Adrenal gland (tissue), 5 donors: Measurements from ENCODE around the gene FLNC.

Source experiments
- POLR2A ChIP-seq, 2 donors: fragments of 450-650 bp; IDR thresholded peaks; one replicate each; pipeline ENCODE4 v1.6.1; 2017; ENCODE audit warnings: antibody characterized with exemption in 2 of 2, mild to moderate bottlenecking in 2 of 2, moderate library complexity in 1 of 2
- TF ChIP-seq, protein P1 (sequence below), 6 experiments: fragments of 450-650 bp in 4 of 6; fragments of 200-600 bp in 2 of 6; sonication (generic) in 1 of 6; IDR thresholded peaks; 1 replicate in 5 of 6; 2 replicates in 1 of 6; pipeline versions ENCODE4 v1.5.1 to v1.8.0; 2016 to 2021; ENCODE audit warnings: antibody characterized with exemption in 6 of 6, mild to moderate bottlenecking in 2 of 6, moderate library complexity in 1 of 6
- donor health status: DM: no; HTN: no; CAD: no.

DNA sequence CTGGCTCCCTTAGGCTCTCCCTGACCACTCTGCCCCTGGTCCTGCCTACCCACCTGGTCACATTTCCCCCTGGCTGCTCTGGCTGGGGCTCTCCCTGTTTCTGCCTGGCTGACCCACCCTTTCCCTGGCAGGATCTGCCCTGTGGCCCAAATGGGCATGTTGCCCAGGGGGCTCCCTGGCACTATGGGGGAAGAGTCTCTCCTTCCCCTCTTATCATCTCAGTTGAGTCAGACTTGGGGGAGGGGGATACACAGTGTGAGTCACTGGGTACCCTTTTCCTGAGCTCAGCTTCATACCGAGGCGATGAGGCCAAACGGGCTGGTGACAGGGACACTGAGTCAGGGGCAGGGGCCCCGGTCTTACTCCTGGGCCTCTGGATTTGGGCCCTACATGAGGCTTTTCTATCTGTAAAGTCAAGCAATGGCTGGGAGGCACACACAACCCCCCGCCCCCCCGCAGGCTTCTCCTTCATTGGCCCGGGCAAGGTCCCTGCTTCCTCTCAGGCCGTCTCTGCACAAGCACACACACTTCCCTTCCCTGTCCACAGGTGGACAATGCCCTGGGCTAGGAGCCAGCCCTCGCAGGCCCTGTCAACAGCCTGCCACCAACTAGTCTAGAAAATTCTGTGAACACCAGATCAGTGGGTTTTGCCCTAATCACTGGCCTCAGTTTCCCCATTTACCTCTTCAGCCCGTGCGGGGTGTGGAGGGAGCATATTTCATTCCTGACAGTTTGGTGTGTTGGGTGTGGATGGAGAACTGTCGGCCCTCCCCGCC, 627 bp upstream of the FLNC start:
- TF ChIP-seq, protein P1, sequence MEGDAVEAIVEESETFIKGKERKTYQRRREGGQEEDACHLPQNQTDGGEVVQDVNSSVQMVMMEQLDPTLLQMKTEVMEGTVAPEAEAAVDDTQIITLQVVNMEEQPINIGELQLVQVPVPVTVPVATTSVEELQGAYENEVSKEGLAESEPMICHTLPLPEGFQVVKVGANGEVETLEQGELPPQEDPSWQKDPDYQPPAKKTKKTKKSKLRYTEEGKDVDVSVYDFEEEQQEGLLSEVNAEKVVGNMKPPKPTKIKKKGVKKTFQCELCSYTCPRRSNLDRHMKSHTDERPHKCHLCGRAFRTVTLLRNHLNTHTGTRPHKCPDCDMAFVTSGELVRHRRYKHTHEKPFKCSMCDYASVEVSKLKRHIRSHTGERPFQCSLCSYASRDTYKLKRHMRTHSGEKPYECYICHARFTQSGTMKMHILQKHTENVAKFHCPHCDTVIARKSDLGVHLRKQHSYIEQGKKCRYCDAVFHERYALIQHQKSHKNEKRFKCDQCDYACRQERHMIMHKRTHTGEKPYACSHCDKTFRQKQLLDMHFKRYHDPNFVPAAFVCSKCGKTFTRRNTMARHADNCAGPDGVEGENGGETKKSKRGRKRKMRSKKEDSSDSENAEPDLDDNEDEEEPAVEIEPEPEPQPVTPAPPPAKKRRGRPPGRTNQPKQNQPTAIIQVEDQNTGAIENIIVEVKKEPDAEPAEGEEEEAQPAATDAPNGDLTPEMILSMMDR (IDR thresholded peaks at IDR 0.05): no peak
- TF ChIP-seq POLR2A (IDR thresholded peaks at IDR 0.05): no peak
